Epithelial cell of proximal tubule (primary cell): Measurements from ENCODE around the gene AP1S3. TPM values are rescaled to one million over a fixed set of nuclear protein-coding genes. Genes with fewer than 3 reads are reported as not detected.

Source experiments
- DNase-seq: peaks from one replicate; pipeline ENCODE4 v3.0.0-alpha.2; 2011; ENCODE audit warnings: low read depth
- H3K4me3 ChIP-seq: 2 replicates; pipeline ENCODE4 v1.5.1; 2011; ENCODE audit warnings: low read depth, mild to moderate bottlenecking, low read length
- CTCF ChIP-seq: conservative IDR thresholded peaks from 2 replicates; pipeline ENCODE4 v1.5.1; 2012; ENCODE audit warnings: low read depth, mild to moderate bottlenecking, low read length
- total RNA-seq: library from RNA; depleted of rRNA; stranded (reverse); fragments of >200 nt; gene quantifications from 2 replicates; pipeline ENCODE4 v1.2.3, GENCODE V29; 2015

AP1S3 gene
- total RNA-seq, 1 donor from 2014 or later = 28.8 TPM

- TF ChIP-seq CTCF = no peak
- DNase-seq = no peak
- no peak overlapping the region for H3K4me3 ChIP-seq
These were observed 107.6 kb downstream of the AP1S3 start for GRCh38 chr2:223729781-223730180.

- H3K4me3 ChIP-seq = no peak overlapping the region
- peak; percentile 80 for TF ChIP-seq CTCF
- DNase-seq = no peak
These were observed 109.8 kb downstream of the AP1S3 start for GRCh38 chr2:223727562-223727961.

- no peak overlapping the region for H3K4me3 ChIP-seq
- no peak for DNase-seq
- no peak for TF ChIP-seq CTCF
These were observed 111.1 kb downstream of the AP1S3 start for GRCh38 chr2:223725986-223726970.

GRCh38 chr2:223725494-223725893 is 111.9 kb downstream of the AP1S3 start:
- H3K4me3 ChIP-seq = no peak overlapping the region

GRCh38 chr2:223724861-223725260 is 112.5 kb downstream of the AP1S3 start:
- no peak for DNase-seq
- TF ChIP-seq CTCF = no peak
- no peak overlapping the region for H3K4me3 ChIP-seq

More at GRCh38 chr2:223725494-223725893, 111.9 kb downstream of the AP1S3 start:
- TF ChIP-seq CTCF = no peak
- peak; percentile 89 for DNase-seq

- no peak for TF ChIP-seq CTCF
- no peak for DNase-seq
These were observed 113.4 kb downstream of the AP1S3 start for GRCh38 chr2:223723954-223724411.

GRCh38 chr2:223722226-223722625 is 115.2 kb downstream of the AP1S3 start:
- no peak overlapping the region for H3K4me3 ChIP-seq
- TF ChIP-seq CTCF = no peak
- no peak for DNase-seq

More at GRCh38 chr2:223723954-223724411, 113.4 kb downstream of the AP1S3 start:
- no peak overlapping the region for H3K4me3 ChIP-seq
